UCSD-AML1 (cell line): ENCODE measurements around the gene INPP4B.

Experiments
- DNase-seq: peaks from one replicate; lab custom pipeline; 2025; ENCODE audit not compliant: unreplicated experiment; lab: John Stamatoyannopoulos, UW

The INPP4B gene

DNA sequence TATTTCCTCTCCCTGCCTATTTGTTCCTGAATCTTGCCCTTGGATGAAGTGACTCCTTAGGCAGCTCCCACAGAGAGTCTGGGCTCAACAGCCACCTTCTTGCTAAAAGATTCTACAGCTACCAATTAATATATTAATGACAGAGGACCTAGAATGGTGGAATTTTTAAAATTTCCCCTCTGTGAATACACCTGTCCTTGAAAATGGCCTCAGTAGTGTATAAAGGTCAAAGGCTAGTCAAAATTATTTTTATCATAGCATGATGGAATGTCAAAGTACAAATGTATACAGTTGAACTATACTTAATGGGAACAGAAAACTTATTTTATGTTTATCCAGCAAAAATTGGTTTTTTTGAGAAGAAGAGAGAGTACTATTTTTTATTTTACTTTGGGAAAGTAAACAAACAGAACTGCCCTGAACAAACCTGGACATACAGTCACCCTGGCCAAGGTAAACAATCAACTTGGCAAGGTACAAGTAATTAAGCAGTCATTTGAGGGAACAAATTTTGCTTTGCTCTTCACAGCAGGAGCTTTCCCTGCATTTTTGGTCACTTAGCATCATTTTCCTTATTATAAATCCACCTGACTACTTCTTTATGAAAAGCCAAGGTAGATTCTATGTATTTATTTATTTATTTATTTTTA lies 250.8 kb downstream of the INPP4B start:
- DNase-seq = no peak

DNA sequence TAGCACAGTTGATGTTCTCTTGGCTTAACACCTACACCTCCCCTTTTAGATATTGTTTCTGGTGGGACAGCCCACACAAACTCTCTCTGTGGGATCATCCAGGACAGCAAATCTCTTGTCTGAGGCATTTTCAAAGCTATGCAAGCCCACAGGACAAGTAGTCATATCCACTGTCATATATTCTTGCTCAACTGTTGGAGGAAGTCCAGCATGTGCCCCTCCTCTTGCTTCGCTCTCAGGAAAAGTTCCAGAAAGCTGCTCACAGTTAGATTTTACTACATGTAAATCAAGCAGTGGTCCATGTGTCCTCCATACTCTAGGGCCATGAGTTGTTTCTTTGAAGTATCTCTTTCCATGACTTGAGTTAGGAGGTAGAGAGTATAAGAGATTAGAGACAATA lies 260.7 kb downstream of the INPP4B start:
- DNase-seq = no peak

DNA sequence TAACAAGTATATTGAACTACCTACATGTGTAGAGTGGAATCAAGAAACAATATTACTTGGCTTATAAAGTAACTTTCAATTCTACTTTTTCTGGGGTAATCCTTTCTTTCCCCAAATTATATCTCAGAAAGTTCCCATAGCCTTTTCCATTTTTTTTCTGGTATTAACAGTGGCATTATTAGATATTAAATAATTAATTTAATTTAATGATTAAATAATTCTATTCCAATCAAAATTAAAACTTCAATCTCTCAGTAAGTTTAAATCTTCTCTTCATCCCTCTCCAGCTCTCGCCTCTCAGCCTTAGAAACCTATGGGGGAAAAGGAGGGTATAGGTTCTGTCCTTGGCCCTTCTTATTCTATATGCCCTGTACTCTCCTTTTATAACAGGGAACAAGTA lies 262.4 kb downstream of the INPP4B start:
- no peak for DNase-seq

DNA sequence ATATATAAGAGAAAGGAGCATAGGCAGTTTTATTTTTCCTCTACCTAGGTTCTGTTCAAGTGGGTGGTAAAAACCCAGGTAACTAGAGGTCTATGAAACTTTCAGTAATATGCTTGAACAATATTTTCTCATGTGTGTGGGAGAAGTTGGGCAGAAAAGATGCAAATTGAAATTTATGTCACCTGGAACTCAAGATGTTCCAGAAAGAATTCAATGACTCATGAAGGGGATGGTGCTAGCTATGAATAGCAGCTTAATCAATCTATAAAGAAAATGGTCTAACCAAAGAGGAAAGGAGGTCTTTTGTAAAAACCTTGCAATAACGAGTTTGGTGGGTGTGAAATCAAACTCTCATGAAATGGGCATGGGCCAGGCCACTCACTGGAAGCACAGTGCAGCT lies 263.8 kb downstream of the INPP4B start:
- no peak for DNase-seq

DNA sequence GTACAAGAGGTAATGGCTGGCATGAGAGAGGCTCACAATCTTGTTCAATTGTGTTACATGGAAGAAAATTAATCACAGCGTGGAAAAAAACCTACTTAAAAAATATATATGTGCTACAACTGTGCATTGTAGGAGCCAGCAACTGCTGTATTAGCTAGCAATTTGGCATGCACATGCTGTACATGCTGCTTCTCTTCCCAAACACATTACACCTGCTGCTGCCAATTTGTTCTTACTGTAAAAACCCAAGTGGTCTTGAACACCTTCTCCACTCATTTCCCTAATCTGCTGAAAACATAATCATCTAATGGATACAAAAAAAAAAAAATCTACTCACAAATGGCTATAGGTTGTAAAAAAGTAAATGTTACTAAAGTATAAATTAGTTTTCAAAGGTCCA lies 264.2 kb downstream of the INPP4B start:
- DNase-seq = no peak

DNA sequence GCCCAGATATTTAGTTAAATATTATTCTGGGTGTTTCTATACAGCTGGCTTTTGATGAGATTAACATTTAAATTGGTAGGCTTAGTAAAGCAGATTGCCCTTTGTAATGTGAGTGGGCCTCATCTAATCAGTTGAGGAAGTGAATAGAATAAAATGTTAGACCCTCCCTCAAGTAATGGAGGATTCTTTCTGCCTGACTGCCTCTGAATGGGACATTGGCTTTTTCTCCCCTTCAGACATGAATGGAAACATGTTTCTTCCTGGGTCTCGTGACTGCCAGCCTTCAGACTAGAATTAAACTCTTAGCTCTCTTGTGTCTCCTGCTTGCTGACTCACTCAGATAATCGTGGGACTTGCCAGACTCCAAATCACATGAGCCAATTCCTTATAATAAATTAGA lies 266.7 kb downstream of the INPP4B start:
- no peak for DNase-seq

DNA sequence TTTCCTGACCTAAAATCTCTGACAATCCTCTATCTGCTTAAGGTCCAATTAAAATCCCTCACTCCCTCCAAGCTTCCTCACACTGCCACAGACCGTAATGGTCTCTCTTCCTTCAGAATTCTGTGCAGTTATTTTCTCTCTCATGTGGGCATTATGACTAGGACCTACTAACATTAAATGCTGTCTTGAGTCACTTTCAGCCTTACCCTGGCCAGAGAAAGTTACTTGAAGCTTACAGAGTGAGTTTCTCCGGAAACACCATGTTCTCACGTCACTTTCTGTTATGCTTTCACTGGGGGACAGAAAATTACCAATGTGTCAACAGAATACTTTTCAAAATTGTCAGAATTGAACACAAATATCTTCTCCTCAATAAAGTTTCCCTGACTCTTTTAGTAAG lies 271.8 kb downstream of the INPP4B start:
- no peak for DNase-seq

DNA sequence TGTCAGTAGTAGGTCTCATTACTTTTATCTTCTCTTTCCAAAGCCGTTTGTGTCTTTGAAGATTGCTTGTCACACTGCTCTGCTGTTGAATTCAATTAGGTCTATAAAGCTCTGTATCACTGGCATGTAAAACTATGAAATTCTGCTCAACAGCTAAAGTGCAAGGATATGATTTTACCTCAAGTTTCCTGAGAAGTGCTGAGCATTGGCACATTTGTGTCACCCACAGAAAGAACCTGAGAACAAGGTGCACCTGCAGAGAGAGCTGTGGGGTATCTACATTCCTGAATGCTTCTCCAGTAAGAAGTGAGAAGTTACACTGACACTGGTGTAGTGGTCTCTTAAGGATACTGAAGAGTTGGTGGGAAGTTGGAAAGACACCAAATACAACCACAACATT lies 274.0 kb downstream of the INPP4B start:
- no peak for DNase-seq

DNA sequence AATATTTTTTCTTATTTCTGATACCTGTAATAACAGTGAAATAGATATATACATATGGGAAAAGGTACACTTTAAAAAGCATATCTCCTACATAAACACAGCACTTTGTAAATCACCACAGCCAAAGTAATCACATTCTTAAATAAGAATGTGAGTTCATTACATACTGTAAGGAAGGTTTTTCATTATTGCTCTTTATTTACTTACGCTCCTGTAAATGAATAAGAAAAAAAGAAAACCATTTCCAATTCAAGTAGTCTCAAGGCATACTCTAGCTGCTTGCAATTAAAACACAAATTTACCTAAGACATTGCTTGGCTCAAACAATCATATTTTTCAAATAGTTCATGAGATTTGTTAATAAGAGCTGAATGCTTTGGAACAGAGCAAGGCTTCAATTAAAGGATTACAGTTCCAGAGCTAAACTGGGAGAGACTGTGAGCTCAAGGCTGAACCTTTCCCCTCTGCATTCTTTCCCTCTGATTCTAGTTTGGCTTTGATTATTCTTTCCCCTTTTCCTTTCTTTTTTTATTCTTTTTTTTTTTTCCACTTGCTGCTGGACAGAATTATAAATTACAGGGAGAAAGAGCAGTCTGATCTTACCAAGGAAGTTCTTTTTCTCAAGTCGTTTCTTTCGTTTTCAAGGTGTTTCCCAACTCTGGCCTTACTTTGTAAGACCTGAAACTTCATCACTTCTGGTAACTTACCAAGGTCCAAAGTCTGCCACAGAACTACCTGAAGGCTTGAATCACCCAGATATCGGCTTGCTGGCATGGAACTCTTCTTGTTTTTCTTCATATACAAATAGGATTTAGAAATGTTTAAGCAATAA lies 278.3 kb downstream of the INPP4B start:
- no peak for DNase-seq

DNA sequence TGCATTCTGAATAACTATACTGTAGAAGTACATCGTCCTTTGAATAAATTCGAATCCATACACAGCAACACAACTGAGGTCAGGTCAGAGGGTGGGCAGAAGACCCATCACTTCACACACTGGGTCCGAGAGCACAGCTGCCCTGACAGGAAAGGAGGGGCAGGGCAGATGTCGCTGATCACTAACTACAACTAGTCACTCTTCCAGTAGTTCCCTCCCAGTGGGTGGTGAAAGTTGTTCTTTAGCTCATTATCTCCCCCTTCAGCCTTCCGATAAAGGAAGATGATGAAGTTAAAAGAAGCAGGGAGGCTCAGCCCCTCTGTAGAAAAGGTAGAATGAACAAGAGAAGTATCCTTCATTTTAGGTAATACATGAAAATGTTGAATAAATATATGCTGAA lies 278.9 kb downstream of the INPP4B start:
- DNase-seq = no peak

DNA sequence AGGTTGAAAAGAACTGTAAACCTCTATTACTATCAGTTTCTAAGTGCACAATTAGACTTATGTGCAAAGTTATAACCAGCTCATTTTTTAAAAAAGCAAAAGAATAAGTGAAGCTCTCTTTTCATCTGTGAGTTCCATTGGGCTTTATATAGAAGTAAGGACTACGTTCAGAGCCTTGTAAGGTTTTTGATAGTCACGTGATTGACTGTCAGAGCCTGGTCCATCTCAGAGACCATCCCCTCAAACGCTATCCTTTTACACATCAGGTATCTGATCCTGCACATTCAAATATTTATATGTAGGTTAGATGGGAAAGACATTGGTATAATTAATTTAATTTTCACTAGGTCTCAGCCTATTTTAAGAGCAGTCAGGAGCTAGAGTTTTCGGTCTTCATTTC lies 279.3 kb downstream of the INPP4B start:
- DNase-seq = no peak

DNA sequence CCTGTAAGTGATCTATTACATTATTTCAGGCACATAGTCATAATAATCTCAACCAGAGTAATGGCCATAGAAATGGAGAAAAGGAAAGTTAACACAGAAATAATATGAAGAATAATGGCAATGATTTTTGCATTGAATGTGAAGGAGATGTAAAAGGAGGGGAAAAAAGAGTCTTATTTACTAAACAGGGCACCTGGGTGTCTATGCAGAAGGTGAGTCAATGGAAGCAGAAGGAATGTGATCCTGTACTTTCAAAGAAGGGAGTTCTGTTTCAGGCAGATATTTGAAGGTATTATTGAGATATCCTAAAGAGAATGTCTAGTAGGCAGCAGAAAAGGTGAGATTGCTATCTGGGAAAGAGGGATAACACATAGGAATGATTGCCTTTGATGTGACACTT lies 279.9 kb downstream of the INPP4B start:
- no peak for DNase-seq

DNA sequence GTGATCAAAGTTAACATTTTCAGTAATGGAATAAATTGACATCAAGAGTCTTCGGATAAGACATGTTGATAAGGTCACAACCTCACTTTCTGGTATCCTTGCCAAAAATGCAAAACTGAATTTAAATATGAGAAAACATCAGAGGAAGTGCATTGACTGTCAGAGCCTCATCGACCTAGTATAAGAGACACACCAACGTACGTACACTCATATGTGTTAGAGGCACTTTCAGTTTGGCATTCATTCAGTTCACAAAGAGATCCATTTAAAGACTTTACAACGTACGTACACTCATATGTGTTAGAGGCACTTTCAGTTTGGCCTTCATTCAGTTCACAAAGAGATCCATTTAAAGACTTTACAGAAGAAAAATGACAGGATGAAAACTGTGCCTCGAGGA lies 280.3 kb downstream of the INPP4B start:
- no peak for DNase-seq

DNA sequence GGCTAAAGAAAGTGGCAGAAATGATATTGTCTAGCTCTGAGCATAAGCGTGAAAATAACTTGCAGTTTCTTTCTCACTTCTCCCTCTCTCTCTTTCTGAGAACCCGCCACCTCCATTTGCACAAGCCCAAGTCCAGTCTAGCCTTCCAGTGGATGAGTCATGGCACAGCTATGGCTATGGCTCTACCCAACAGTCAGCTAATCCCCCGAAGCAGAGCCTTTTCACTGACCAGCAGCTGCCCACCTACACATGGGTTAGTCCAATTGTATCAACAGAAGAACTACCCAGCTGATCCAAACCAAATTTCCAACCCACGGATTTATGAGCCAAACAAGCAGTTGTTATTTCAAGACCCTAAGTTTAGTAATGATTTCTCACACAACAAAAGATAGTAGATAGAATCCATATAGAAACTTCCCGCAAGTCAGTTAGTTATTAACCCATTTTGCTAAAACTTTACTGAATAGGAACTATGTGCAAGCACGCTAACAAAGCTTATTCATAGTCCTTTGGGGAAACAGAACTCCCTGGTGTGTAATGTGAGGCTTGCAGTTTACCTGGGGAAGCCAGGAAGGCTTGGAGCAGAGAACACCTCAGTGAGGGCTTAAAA lies 282.3 kb downstream of the INPP4B start:
- DNase-seq = no peak

DNA sequence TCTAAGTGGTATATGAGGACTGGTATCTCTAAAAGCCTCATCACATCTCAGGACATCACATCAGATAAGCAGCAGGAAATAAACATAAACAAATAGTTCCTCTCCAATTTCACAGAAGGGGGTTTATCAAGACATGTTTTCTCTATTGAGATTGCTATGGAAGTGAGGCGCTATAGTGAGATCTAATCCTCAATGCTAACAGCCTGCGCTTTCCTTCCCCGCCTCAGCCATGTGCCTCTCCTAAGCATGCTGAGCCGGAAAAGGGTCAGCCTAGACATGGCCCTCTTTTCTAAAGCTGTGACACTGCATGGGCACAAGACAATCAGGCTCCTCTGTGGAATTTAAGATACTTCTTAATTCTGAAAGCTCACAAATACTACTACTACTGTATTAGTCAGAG lies 286.1 kb downstream of the INPP4B start:
- no peak for DNase-seq

DNA sequence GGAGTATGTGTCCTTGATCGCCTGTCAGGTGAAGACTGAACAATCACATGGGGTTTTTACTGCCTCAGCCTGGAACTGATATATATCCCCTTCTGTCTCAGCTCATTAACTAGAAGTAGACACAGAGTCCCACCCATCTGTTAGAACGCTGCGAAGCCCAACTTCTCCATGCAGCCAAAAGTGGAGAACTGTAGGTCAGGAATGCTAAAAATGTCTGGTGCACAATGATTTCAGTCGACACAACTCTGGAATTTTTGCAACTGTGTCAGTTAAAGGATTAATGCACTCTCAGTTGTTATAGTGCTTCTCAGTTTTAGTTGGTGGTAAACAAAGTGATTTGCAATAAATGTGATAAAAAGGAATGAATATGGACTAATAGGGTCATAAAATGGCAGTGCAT lies 287.2 kb downstream of the INPP4B start:
- no peak for DNase-seq

DNA sequence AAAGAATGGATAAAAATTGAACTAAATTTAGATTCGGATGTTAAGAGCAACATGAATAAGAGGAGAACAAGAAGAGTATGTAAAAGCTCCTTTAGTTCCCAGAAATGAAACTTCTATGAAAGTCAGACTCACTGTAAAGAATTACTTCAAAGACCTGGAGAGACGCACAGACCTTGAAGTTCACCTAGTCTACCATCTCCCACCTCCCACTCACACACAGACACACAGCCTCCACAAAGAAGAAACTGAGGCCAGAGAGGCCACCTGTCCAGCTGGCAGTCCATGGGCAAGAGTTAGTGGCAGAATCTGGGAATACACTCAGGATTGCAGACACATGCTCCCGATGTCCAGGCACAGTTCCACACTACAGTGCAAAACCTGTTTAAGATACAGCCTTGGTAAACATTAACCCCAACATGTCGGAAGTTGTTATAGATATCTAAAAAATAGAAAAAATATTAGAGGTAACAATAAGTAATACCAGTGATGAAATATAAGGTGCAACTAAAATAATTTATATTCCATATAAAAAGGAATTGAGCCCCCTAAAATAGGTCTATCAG lies 288.8 kb downstream of the INPP4B start:
- no peak for DNase-seq

DNA sequence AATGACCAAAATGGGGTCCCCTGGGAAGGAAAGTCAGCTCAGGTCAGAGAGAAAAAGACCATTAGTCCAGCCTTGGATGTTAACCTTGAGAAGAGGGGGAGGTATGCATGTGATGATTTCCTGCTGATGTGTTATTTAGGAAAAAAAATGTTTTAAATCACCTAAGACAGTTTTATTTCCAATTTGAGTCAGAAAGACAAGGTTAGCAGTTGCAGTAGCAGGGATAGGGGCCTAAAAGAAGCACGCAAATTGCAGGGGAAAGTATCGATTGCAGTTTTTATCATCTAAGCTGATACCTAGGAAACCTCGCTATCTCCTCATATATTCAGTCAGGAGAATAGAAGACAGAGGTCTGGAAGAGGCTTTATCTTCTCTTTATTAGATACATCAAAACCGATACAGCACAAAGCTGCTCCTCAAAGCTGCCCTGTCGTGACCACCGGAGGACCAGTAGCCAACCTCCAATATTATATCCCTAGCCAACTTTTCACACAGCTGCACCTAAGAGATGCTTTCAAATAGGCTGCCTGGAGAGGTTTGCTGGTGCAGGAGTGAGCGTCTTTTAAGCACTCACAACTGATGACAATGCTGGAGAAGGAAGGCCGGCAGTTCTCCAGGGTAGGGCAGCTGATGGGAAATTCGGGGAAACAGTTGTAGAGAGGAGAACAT lies 289.4 kb downstream of the INPP4B start:
- no peak for DNase-seq

DNA sequence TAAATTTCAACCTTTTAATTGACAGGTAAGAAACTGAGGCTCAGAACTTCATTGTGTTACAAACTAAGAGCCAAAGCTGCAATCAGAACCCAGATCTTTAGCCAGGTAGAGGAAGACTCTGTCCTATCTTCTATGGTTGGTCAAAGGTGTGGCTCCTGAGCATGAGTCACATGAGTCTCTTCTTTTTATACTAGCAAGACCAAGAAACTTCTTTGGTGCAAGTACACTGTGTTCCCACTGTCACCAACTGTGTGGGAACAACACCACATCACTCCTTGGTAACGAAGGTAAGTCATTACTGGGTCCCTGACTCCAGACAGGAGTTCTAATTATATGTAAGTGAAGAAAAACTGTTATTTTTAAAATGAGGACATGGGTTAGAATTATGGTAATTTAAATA lies 290.1 kb downstream of the INPP4B start:
- DNase-seq = no peak

DNA sequence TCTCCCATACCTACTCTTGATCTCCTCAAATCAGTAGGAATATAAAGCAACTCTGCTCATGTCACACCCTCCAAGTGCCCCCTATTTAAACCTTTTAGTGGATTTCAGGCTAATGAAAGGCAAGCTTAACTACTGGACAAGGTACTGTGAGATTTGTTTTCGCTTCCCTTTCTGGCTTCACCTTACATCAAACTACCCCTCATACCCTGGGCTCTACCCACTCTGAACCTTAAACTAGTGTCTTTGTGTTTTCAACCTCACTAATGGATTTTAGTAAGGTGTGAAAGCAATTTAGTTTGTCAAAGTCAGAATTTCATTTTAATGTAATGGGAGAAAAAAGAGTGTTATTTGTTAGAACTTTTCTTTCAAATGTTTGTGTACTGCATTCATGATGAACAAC lies 291.7 kb downstream of the INPP4B start:
- no peak for DNase-seq

DNA sequence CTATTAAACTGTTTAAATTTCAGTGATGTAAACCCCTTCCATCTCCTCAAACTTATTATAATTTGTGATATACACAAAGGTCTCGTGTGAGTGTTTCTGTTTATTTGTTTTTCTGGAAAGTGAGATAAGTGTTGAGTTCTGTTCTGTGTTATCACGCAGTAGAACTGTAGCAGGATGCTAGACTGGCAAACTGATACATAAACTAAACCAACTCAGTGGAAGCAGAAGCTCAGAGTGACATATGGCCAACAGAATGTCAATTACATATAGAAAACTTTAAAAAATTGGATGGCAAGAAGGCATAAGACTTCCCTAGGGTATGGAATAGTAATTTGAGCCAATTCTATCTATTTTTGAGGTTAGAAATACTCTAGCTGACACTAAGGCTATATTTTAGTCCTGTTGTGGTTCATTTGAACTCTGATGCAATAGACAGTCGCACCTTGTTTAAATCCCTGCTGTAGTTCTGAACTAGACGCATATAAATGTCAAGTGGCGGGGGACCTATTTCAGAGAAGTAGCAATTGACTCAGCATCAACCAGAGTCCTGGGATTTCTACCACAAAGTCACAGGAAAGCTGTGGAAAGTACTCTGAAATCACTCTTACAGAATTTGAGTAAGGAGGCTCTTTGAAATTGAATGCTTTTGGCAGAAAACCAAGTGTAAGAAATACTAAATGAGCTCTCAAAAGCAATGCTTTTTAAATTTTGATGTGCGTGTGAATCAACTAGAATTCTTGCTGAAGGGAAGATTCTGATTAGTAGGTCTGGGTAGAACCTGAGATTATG lies 294.4 kb downstream of the INPP4B start:
- DNase-seq = no peak
